ENCODE measurements around the gene ACSS1. TPM values are rescaled to one million over a fixed set of nuclear protein-coding genes. Genes with fewer than 3 reads are reported as not detected.

Gene ACSS1
- total and polyA plus RNA-seq, 2 of the 8 experiments (the other 6 are each of a cell fraction or from before 2014, with no cell fraction given) = 2.6 to 3.4 TPM

GRCh38 chr20:25032065-25032477 lies 25.9 kb downstream of the ACSS1 start (continued):
- TF ChIP-seq KDM4A (IDR thresholded peaks at IDR 0.05; ENCODE audit: low read depth, low read length, severe bottlenecking) (no peak), TBP (IDR thresholded peaks at IDR 0.05; ENCODE audit: low read depth, low read length) (no peak)
